Liver (tissue), 3 donors: ENCODE measurements around the gene GLT6D1.

Experiments
- CTCF ChIP-seq: fragments of 150-350 bp; IDR thresholded peaks from 2 replicates; pipeline ENCODE4 v1.5.1; 2017; ENCODE audit warnings: improper control_type of control experiment, low read depth, low read length; ENCODE audit not compliant: missing input control
- GABPA ChIP-seq, 2 donors: IDR thresholded peaks in 1 of 2; conservative IDR thresholded peaks in 1 of 2; 2 replicates each; pipeline ENCODE4 v1.6.1; 2016; ENCODE audit warnings: antibody characterized with exemption in 2 of 2, mild to moderate bottlenecking in 1 of 2, moderate library complexity in 1 of 2
- MAX ChIP-seq: IDR thresholded peaks from 2 replicates; pipeline ENCODE4 v1.6.1; 2016; ENCODE audit warnings: antibody characterized with exemption
- donor health status: healthy.
- donor health status: healthy.

- TF ChIP-seq GABPA (IDR thresholded peaks at IDR 0.05 in 1 of 2, conservative IDR thresholded peaks at IDR 0.05 in 1 of 2) (no peak), CTCF (no peak), MAX (no peak)
These were observed 34.0 kb downstream of the GLT6D1 start for GRCh38 chr9:135605238-135605781.
